AG10803 (cell line): ENCODE results near the gene INSM1.
A peak's percentile ranks its signal among the peaks of the same experiment; 100 is the strongest.

Experiments used
- DNase-seq: peaks from one replicate; pipeline ENCODE4 v3.0.0; 2010; ENCODE audit warnings: low read depth
- H3K4me3 ChIP-seq: 2 replicates; pipeline ENCODE4 v1.5.1; 2011; ENCODE audit warnings: mild to moderate bottlenecking, low read length, control low read depth
- TF ChIP-seq, protein P1 (sequence below): conservative IDR thresholded peaks from 2 replicates; pipeline ENCODE4 v1.5.1; 2011; ENCODE audit warnings: mild to moderate bottlenecking, low read length, control low read depth, inconsistent platforms

INSM1 gene

DNA sequence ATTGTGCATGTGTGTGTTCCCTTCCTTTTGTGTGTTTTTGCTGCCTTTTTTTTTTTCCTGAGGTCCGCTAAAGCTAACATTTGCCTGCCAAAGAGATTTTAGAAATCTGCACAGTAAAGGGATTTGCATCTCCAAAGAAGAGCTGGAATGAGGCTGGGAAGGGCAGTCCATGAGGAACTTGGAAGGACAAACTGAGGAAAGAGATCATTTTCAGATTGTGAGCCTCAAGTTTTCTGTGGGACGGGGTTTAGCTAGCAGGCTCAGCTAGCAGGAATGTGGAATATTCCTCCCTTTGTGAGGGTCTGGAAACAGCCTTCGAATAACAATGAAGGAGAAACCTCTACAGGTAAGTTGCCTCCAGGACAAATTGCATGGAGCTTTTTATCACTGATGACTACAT is 3.8 kb downstream of the INSM1 start:
- H3K4me3 ChIP-seq: no peak overlapping the region
- no peak for DNase-seq
- TF ChIP-seq, protein P1, sequence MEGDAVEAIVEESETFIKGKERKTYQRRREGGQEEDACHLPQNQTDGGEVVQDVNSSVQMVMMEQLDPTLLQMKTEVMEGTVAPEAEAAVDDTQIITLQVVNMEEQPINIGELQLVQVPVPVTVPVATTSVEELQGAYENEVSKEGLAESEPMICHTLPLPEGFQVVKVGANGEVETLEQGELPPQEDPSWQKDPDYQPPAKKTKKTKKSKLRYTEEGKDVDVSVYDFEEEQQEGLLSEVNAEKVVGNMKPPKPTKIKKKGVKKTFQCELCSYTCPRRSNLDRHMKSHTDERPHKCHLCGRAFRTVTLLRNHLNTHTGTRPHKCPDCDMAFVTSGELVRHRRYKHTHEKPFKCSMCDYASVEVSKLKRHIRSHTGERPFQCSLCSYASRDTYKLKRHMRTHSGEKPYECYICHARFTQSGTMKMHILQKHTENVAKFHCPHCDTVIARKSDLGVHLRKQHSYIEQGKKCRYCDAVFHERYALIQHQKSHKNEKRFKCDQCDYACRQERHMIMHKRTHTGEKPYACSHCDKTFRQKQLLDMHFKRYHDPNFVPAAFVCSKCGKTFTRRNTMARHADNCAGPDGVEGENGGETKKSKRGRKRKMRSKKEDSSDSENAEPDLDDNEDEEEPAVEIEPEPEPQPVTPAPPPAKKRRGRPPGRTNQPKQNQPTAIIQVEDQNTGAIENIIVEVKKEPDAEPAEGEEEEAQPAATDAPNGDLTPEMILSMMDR: no peak

DNA sequence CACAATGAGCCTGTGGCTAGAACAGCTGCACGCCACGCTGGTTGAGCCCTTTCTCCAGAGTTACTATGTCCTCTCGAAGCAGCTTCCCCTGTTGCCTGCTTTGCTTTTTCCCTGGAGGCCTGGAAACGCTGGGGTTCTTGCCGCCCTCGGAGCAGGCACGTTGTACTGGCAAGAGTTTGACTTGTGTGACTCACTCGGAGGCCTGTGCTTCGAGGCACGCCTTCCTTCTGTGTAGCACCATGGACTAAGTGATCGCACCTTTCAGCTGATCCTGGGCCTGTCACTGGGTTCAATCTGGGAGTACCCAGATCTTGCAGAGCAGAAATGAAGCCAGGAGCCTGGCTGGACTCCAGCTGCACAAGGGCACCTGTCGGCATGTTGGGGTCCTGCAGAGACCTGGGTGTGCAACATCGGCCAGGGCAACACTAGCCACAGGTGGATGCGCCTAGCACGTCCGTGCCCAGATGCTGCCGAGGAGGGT is 5.2 kb downstream of the INSM1 start:
- TF ChIP-seq, protein P1: no peak
- H3K4me3 ChIP-seq: no peak overlapping the region
- peak; percentile 85 for DNase-seq

DNA sequence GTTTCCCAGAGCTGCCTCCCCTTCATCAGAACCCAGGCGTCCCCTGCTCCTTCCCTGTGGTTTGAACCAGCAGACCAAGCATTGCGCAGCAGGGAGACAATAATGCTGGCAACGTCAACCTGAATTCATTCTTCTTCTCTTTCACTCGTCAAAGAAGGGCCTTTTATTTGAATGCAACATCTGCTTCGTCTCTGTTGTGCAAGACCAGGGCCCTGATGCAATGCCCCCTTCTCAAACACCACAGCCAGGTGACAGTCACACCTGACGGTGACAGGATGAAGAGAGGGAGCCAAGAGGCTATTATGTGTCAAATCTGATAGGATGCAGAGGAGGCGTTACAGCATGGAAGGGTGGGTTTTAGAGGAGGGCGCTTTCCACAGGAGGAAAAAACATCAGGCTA is 8.0 kb downstream of the INSM1 start:
- H3K4me3 ChIP-seq: no peak overlapping the region
- TF ChIP-seq, protein P1: no peak
- DNase-seq: no peak

DNA sequence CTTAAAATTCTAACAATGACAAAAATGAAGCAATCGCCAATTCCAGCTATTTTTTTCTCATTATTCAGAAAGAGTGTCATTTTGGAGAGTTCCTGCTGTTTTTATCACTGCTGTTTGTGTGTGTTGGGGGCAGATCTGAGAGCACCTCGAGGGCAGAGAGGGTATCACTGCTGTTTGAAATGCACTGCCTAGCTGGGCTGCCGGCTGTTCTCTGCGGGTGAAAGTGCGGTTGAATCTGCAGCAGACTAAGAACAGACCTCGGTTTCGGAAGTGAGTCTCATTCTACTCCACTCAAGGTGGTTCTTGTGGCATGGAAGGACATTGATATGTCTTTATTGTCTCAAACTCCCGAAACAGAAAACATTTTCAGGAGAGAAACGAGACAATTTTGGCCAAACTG is 18.3 kb downstream of the INSM1 start:
- TF ChIP-seq, protein P1: no peak
- DNase-seq: no peak
- no peak overlapping the region for H3K4me3 ChIP-seq

DNA sequence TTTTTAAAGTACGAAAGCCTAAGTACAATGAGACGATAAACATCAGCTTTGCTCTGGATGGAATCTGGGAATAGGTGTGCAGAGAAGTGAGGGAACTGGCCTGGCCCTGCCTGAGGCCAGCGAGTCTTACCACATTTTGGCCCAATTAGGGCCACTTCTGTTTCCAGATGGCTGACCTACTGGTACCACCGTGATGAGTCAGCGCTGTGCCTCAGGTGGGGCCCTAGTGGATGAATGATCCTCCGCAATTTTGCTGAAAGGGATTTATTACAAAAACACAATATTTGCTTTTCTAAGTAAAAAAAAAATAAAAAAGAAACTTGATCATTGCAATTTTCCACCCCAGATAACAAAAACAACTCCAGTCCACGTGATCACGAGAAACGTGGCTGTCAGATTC is 22.5 kb downstream of the INSM1 start:
- no peak overlapping the region for H3K4me3 ChIP-seq
- no peak for DNase-seq
- TF ChIP-seq, protein P1: no peak

DNA sequence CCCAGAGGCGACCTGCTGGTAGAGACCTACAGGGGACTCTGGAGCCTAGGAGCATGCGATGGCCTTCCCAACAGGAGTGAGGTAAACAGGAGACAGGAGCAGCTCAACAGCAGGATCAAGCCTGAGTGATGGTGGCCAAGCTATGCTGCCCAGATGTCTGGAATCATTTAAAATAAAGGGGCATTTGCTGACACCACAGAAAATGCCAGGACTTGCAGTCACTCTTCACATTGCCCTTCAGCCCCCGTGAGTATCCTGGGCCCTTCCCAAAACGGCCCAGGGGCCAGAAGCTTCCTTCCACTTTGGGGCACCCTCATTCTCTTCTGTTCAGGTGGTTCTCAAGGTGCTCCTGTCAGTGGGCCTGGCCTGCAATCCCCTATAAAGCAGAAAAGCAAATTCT is 23.2 kb downstream of the INSM1 start:
- TF ChIP-seq, protein P1: no peak
- no peak overlapping the region for H3K4me3 ChIP-seq
- no peak for DNase-seq

DNA sequence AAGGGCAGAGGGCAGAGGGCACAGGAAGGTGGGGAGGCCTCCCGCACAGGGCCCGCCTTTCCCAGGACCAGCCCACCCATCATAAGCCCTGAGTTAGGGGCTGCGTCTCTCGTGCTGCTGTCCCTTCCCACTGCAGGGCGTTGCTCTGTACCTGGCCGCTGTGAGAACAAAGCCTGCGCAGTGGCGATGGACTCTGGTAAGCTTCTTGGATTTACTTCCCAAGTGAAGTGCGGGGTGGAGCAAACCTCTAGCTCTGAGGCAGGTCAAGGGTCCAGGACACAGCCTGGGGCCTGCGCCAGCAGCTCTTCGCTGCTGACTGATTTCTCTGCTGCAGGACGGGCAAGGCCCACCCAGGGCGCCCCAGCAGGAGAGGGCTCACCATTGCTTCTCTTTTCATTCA is 23.9 kb downstream of the INSM1 start:
- TF ChIP-seq, protein P1: no peak
- DNase-seq: no peak

More for the DNA sequence above, 23.9 kb downstream of the INSM1 start:
- H3K4me3 ChIP-seq: no peak overlapping the region
